Superior temporal gyrus (tissue), 1 donor: ENCODE data around the gene ACTG1.

Source experiments
- DNase-seq: peaks from one replicate; pipeline ENCODE4 v3.0.0-alpha.2; 2016; ENCODE audit errors: extremely low spot score

Gene ACTG1

GRCh38 chr17:81545160-81545949, 32.8 kb upstream of the ACTG1 start:
- no peak for DNase-seq

GRCh38 chr17:81544281-81544974, 31.8 kb upstream of the ACTG1 start:
- no peak for DNase-seq

GRCh38 chr17:81543756-81544155, 31.2 kb upstream of the ACTG1 start:
- no peak for DNase-seq

GRCh38 chr17:81543339-81543675, 30.7 kb upstream of the ACTG1 start:
- no peak for DNase-seq

GRCh38 chr17:81542431-81543338, 30.1 kb upstream of the ACTG1 start:
- no peak for DNase-seq

DNA sequence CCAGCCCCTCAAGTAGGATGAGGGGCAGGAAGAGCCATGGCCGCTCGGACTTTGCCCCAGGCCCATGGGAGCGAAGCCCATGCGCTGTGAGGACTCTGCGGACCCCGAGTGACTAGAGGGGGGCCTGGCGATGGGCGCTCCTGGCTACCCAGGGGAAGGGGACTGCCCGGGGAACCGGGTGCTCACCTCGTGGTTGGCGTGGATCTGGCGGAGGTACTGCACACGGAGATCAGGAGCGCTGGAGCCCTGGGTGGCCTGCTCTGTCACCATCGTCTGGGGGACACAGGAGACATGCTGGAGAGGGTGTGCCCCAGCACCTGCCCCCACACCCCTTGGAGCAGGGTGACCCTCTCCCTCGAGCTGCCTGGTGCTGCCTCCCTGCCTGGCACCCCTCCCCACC, 28.5 kb upstream of the ACTG1 start:
- DNase-seq, result no peak

DNA sequence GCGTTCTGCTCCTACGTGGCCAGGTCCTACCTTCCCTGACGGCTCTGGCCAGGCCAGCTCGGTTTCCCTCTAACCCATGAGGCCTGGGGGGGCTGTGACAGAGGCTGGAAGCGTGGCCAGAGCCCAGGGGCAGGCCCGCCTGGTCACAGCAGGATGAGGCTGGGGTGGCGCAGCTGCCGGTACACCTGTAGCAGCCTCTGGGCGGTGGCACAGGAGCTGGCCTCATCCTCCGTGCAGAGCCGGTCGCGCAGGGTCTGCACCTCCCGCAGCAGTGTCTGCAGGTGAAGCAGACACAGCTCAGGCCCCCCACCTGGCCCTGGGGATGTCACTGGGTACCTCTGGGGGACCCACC, 28.1 kb upstream of the ACTG1 start:
- DNase-seq, result no peak

GRCh38 chr17:81539961-81540675, 27.5 kb upstream of the ACTG1 start:
- no peak for DNase-seq

DNA sequence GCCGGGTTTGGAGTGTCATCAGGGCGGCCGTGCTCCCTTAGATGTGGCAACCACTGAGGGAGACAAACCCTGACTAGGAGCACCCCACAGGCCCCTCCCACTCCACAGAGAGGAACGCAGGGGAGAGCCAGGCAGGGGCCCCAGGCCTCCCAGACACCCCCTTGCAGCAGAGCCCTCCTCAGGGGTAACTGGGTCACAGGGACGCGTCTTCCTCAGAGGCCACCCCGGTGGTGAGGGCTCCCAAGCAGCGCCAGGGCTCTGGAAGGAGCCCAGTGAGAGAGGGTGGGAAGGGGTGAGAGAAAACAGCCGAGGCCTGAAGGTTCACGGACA, 26.9 kb upstream of the ACTG1 start:
- no peak for DNase-seq

DNA sequence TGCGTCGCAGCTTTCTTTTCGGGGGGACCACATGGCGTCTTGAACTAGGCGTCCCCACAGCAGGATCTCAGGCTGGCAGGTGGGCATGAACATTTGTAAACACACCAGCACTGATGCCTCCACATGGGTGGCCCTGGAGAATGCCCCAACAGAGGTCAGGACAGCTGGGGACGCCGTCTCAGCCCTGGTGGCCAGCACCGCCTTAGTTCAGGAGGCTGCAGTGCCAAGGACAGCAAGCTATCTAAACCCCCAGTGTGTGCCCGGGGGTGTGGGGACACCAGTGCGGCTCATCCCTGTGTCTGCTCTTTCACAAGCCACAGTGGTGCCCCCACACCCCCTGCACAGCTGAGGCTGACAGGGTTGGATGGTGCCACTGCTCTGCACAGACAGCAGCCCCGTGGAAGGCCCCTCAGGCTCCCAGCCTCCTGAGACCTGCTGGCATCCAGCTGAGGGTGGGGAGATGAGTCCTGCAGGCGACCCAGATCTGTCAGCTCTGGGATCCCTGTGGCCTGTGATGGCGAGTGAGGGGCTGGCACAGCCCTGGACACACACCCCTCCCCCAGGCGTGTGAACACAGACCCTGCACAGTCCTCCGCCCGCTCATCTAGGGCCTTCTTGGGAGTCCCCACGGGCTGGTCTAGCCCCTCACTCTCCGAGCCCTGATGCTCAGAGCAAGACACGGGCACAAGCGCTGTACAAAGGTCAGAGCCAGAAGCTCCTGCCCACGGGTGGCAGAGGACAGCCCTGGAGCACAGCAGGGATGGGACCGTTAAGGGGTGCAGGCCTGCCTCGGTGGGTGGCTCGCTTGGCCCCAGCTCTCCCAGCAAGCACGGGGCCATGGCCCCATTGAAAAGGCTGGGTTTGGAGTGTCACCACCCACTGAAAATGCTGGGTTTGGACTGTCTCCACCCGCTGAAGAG, 26.3 kb upstream of the ACTG1 start:
- DNase-seq, result no peak

- no peak for DNase-seq
These were observed 25.4 kb upstream of the ACTG1 start for GRCh38 chr17:81537856-81538555.

- DNase-seq, result no peak
These were observed 24.8 kb upstream of the ACTG1 start for GRCh38 chr17:81537343-81537855.

GRCh38 chr17:81536299-81537290, 24.0 kb upstream of the ACTG1 start:
- no peak for DNase-seq

DNA sequence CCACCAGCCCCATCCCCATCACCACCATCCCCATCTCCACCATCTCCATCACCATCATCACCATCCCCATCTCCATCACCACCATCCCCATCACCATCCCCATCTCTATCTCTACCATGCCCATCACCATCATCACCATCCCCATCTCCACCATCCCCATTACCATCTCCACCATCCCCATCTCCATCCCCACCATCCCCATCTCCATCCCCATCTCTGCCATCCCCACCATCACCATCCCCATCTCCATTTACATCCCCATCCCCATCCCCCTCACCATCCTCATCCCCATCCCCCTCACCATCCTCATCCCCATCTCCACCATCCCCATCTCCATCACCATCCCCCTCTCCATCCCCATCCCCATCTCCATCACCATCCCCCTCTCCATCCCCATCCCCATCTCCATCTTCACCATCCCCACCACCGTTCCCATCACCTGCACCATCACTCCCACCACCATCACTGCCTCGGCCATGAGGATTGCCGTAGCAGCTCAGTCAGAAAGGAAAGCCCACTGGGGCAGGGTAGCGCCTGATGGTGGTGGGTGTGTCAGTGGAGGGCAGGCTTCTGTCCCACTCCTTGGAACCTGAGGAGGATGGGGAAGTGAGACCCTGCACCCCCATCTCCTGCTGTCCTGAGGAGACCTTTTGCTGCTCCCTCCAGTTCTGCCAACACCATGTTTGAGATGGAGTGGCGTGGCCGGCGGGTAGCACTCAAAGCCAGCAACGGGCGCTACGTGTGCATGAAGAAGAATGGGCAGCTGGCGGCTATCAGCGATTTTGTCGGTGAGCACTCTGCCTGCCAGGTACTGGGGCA, 23.1 kb upstream of the ACTG1 start:
- DNase-seq, result no peak

- no peak for DNase-seq
These were observed 22.4 kb upstream of the ACTG1 start for GRCh38 chr17:81535007-81535328.

- DNase-seq, result no peak
These were observed 21.8 kb upstream of the ACTG1 start for GRCh38 chr17:81534157-81535006.
